HG03060 (cell line): ENCODE results near the gene FBXO41.
"Not testable (repeated sequence)": the region's sequence is repeated elsewhere in the genome, so short reads cannot be mapped to it uniquely, and the experiment has no call there.

Experiments
- ATAC-seq: cut with Tn5 transposase; IDR thresholded peaks from one replicate; pipeline ENCODE4 v1.9.1; 2021; ENCODE audit warnings: low read depth, moderate number of reproducible peaks; ENCODE audit not compliant: unreplicated experiment

The FBXO41 gene

GRCh38 chr2:73263540-73264331, 20.5 kb downstream of the FBXO41 start:
- no peak for ATAC-seq

- not testable (repeated sequence) for ATAC-seq
Observed at GRCh38 chr2:73262691-73263429, 21.4 kb downstream of the FBXO41 start.

- no peak for ATAC-seq
Observed at GRCh38 chr2:73262108-73262651, 22.1 kb downstream of the FBXO41 start.

GRCh38 chr2:73260338-73260984, 23.8 kb downstream of the FBXO41 start:
- ATAC-seq = no peak

GRCh38 chr2:73259704-73260337, 24.5 kb downstream of the FBXO41 start:
- ATAC-seq = no peak

- ATAC-seq = no peak
Observed at GRCh38 chr2:73259276-73259675, 25.0 kb downstream of the FBXO41 start.

GRCh38 chr2:73258913-73259215, 25.4 kb downstream of the FBXO41 start:
- ATAC-seq = no peak

- no peak for ATAC-seq
Observed at GRCh38 chr2:73258186-73258912, 25.9 kb downstream of the FBXO41 start.

- ATAC-seq = no peak
Observed at GRCh38 chr2:73257425-73258125, 26.7 kb downstream of the FBXO41 start.

- no peak for ATAC-seq
Observed at GRCh38 chr2:73257021-73257420, 27.3 kb downstream of the FBXO41 start.

GRCh38 chr2:73256618-73256922, 27.7 kb downstream of the FBXO41 start:
- ATAC-seq = no peak

- ATAC-seq = no peak
Observed at GRCh38 chr2:73255907-73256617, 28.2 kb downstream of the FBXO41 start.

- no peak for ATAC-seq
Observed at GRCh38 chr2:73255007-73255644, 29.2 kb downstream of the FBXO41 start.

GRCh38 chr2:73254343-73255006, 29.8 kb downstream of the FBXO41 start:
- ATAC-seq = no peak

- ATAC-seq = no peak
Observed at GRCh38 chr2:73253901-73254300, 30.4 kb downstream of the FBXO41 start.

GRCh38 chr2:73253400-73253799, 30.9 kb downstream of the FBXO41 start:
- ATAC-seq = no peak

- ATAC-seq = no peak
Observed at GRCh38 chr2:73252238-73253027, 31.8 kb downstream of the FBXO41 start.
